ENCODE measurements around the gene RLN1. TPM values are rescaled to one million over a fixed set of nuclear protein-coding genes. Genes with fewer than 3 reads are reported as not detected.
"Not testable (repeated sequence)": the region's sequence is repeated elsewhere in the genome, so short reads cannot be mapped to it uniquely, and the experiment has no call there.

The RLN1 gene
- total RNA-seq, 1 donor from 2014 or later, result not detected

- no peak overlapping the region for H3K9ac ChIP-seq (ENCODE audit: low read length)
- Mint-ChIP-seq H3K9me3 (ENCODE audit: unreplicated experiment) (peaks cover 22% of the 10 kb centered on the region), H3K4me3 (ENCODE audit: unreplicated experiment) (no peak overlapping the region), H3K27me3 (ENCODE audit: low read depth, unreplicated experiment) (no peaks in the 10 kb centered on the region), H3K27ac (ENCODE audit: unreplicated experiment) (no peak overlapping the region), H3K36me3 (ENCODE audit: low read depth, unreplicated experiment) (peaks cover 3% of the 10 kb centered on the region), H3K4me1 (ENCODE audit: low read depth, unreplicated experiment) (peaks cover 2% of the 10 kb centered on the region)
- H3K36me3 ChIP-seq (ENCODE audit: insufficient read depth, low read length), result no peaks in the 10 kb centered on the region
- no peak overlapping the region for H3K4me3 ChIP-seq (ENCODE audit: insufficient read depth, low read depth, low read length)
- H3K9me3 ChIP-seq (ENCODE audit: insufficient read depth, low read depth, low read length), result peaks cover 3% of the 10 kb centered on the region
- no peaks in the 10 kb centered on the region for H3K79me2 ChIP-seq (ENCODE audit: insufficient read depth, low read length)
- DNase-seq (ENCODE audit: low read depth) (no peak), FAIRE-seq (no peak)
- no peaks in the 10 kb centered on the region for H3K27me3 ChIP-seq (ENCODE audit: insufficient read depth, low read length)
- no peaks in the 10 kb centered on the region for H4K20me1 ChIP-seq (ENCODE audit: insufficient read depth, low read length)
- no peak for TF ChIP-seq EZH2 (IDR thresholded peaks at IDR 0.05; ENCODE audit: insufficient read depth, low read length)
- TF ChIP-seq, protein P1, sequence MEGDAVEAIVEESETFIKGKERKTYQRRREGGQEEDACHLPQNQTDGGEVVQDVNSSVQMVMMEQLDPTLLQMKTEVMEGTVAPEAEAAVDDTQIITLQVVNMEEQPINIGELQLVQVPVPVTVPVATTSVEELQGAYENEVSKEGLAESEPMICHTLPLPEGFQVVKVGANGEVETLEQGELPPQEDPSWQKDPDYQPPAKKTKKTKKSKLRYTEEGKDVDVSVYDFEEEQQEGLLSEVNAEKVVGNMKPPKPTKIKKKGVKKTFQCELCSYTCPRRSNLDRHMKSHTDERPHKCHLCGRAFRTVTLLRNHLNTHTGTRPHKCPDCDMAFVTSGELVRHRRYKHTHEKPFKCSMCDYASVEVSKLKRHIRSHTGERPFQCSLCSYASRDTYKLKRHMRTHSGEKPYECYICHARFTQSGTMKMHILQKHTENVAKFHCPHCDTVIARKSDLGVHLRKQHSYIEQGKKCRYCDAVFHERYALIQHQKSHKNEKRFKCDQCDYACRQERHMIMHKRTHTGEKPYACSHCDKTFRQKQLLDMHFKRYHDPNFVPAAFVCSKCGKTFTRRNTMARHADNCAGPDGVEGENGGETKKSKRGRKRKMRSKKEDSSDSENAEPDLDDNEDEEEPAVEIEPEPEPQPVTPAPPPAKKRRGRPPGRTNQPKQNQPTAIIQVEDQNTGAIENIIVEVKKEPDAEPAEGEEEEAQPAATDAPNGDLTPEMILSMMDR (IDR thresholded peaks at IDR 0.05; ENCODE audit: insufficient read depth, low read depth, low read length), result no peak
- H2AFZ ChIP-seq (ENCODE audit: low read depth, low read length), result no peak overlapping the region
- no peak overlapping the region for H3K27ac ChIP-seq (ENCODE audit: low read depth, low read length)
- no peaks in the 10 kb centered on the region for H3K4me1 ChIP-seq (ENCODE audit: insufficient read depth, low read length)
- no peak overlapping the region for H3K4me2 ChIP-seq (ENCODE audit: low read length)
Observed at GRCh38 chr9:5315187-5315923, 24.3 kb downstream of the RLN1 start.

DNA sequence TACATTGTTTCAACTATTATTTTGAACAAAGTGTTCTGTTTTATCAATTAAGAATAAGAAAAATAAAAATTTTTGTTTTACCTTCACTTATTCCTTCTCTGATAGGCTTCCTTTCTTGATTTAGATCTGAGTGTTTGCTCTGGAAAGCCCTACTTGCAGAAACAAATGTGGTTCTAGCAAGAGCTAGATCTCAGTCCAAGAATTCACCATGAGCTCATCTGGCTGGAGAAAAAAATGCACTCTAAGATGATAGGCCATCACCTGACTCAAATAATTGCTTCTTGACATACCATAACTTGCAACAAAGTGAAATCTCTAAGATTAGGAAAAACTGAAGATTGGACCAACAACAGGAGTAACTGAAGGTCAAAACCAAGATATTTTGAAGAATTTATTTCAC lies 28.8 kb downstream of the RLN1 start:
- no peak for TF ChIP-seq EZH2 (IDR thresholded peaks at IDR 0.05; ENCODE audit: insufficient read depth, low read length)
- TF ChIP-seq, protein P1 (IDR thresholded peaks at IDR 0.05; ENCODE audit: insufficient read depth, low read depth, low read length), result no peak
- Histone ChIP-seq H3K27me3 (ENCODE audit: insufficient read depth, low read length) (no peaks in the 10 kb centered on the region), H3K4me2 (ENCODE audit: low read length) (no peak overlapping the region), H3K9me3 (ENCODE audit: insufficient read depth, low read depth, low read length) (peaks cover 3% of the 10 kb centered on the region), H3K27ac (ENCODE audit: low read depth, low read length) (no peak overlapping the region), H2AFZ (ENCODE audit: low read depth, low read length) (no peak overlapping the region), H3K36me3 (ENCODE audit: insufficient read depth, low read length) (no peaks in the 10 kb centered on the region), H3K4me1 (ENCODE audit: insufficient read depth, low read length) (no peaks in the 10 kb centered on the region), H4K20me1 (ENCODE audit: insufficient read depth, low read length) (no peaks in the 10 kb centered on the region), H3K9ac (ENCODE audit: low read length) (no peak overlapping the region), H3K4me3 (ENCODE audit: insufficient read depth, low read depth, low read length) (no peak overlapping the region), H3K79me2 (ENCODE audit: insufficient read depth, low read length) (no peaks in the 10 kb centered on the region)
- peak; percentile 2 for DNase-seq (ENCODE audit: low read depth)
- FAIRE-seq, result no peak
- H3K27me3 Mint-ChIP-seq (ENCODE audit: low read depth, unreplicated experiment), result no peaks in the 10 kb centered on the region
- no peak overlapping the region for H3K27ac Mint-ChIP-seq (ENCODE audit: unreplicated experiment)
- no peaks in the 10 kb centered on the region for H3K36me3 Mint-ChIP-seq (ENCODE audit: low read depth, unreplicated experiment)
- H3K9me3 Mint-ChIP-seq (ENCODE audit: unreplicated experiment), result peaks cover 12% of the 10 kb centered on the region
- no peak overlapping the region for H3K4me3 Mint-ChIP-seq (ENCODE audit: unreplicated experiment)
- peaks cover 21% of the 10 kb centered on the region for H3K4me1 Mint-ChIP-seq (ENCODE audit: low read depth, unreplicated experiment)

- Mint-ChIP-seq H3K4me1 (ENCODE audit: low read depth, unreplicated experiment) (peaks cover 21% of the 10 kb centered on the region), H3K27me3 (ENCODE audit: low read depth, unreplicated experiment) (no peaks in the 10 kb centered on the region), H3K27ac (ENCODE audit: unreplicated experiment) (no peak overlapping the region), H3K4me3 (ENCODE audit: unreplicated experiment) (no peak overlapping the region), H3K36me3 (ENCODE audit: low read depth, unreplicated experiment) (no peaks in the 10 kb centered on the region), H3K9me3 (ENCODE audit: unreplicated experiment) (no peaks in the 10 kb centered on the region)
- H3K9me3 ChIP-seq (ENCODE audit: insufficient read depth, low read depth, low read length), result no peaks in the 10 kb centered on the region
- no peaks in the 10 kb centered on the region for H3K36me3 ChIP-seq (ENCODE audit: insufficient read depth, low read length)
- H3K27me3 ChIP-seq (ENCODE audit: insufficient read depth, low read length), result no peaks in the 10 kb centered on the region
- TF ChIP-seq EZH2 (IDR thresholded peaks at IDR 0.05; ENCODE audit: insufficient read depth, low read length), result no peak
- TF ChIP-seq, protein P1 (IDR thresholded peaks at IDR 0.05; ENCODE audit: insufficient read depth, low read depth, low read length), result no peak
- no peaks in the 10 kb centered on the region for H4K20me1 ChIP-seq (ENCODE audit: insufficient read depth, low read length)
- H3K4me3 ChIP-seq (ENCODE audit: insufficient read depth, low read depth, low read length), result no peak overlapping the region
- H2AFZ ChIP-seq (ENCODE audit: low read depth, low read length), result no peak overlapping the region
- no peaks in the 10 kb centered on the region for H3K4me1 ChIP-seq (ENCODE audit: insufficient read depth, low read length)
- no peak for FAIRE-seq
- no peaks in the 10 kb centered on the region for H3K79me2 ChIP-seq (ENCODE audit: insufficient read depth, low read length)
- no peak overlapping the region for H3K9ac ChIP-seq (ENCODE audit: low read length)
- DNase-seq (ENCODE audit: low read depth), result peak; percentile 61
- no peak overlapping the region for H3K4me2 ChIP-seq (ENCODE audit: low read length)
- no peak overlapping the region for H3K27ac ChIP-seq (ENCODE audit: low read depth, low read length)
Observed at GRCh38 chr9:5305741-5306140, 33.9 kb downstream of the RLN1 start.

- H3K4me1 Mint-ChIP-seq (ENCODE audit: low read depth, unreplicated experiment); DNase-seq (ENCODE audit: low read depth); H3K27me3 ChIP-seq (ENCODE audit: insufficient read depth, low read length); H4K20me1 ChIP-seq (ENCODE audit: insufficient read depth, low read length); H3K27me3 Mint-ChIP-seq (ENCODE audit: low read depth, unreplicated experiment); H3K36me3 Mint-ChIP-seq (ENCODE audit: low read depth, unreplicated experiment); H3K79me2 ChIP-seq (ENCODE audit: insufficient read depth, low read length); H3K27ac Mint-ChIP-seq (ENCODE audit: unreplicated experiment); H3K9me3 Mint-ChIP-seq (ENCODE audit: unreplicated experiment); H3K27ac ChIP-seq (ENCODE audit: low read depth, low read length); H3K9ac ChIP-seq (ENCODE audit: low read length); H3K4me1 ChIP-seq (ENCODE audit: insufficient read depth, low read length); H3K4me3 ChIP-seq (ENCODE audit: insufficient read depth, low read depth, low read length); H3K9me3 ChIP-seq (ENCODE audit: insufficient read depth, low read depth, low read length); H3K36me3 ChIP-seq (ENCODE audit: insufficient read depth, low read length): not testable (repeated sequence)
- H3K4me3 Mint-ChIP-seq (ENCODE audit: unreplicated experiment), result peak within 1 kb of the TSS; percentile 73
- H3K4me2 ChIP-seq (ENCODE audit: low read length), result peak within 1 kb of the TSS; percentile 39
- peak; percentile 62 for FAIRE-seq
- peak within 1 kb of the TSS; percentile 47 for H2AFZ ChIP-seq (ENCODE audit: low read depth, low read length)
Observed at GRCh38 chr9:5303840-5304795, 35.6 kb downstream of the RLN1 start, which contains the start of gene RLN2. Gene RLN2, minus strand, starts transcription at chr9:5304716. Its CDS starts 136 bp downstream, at chr9:5304580.

Data from astrocyte (in vitro differentiated cells and primary cell).